Peyer's patch (tissue), 4 donors: Measurements from ENCODE around the gene N4BP3.

Experiments
- POLR2A ChIP-seq, 2 donors: fragments of 450-650 bp; IDR thresholded peaks; one replicate each; pipeline ENCODE4 v1.5.1; 2017; ENCODE audit warnings: antibody characterized with exemption in 2 of 2, mild to moderate bottlenecking in 2 of 2, moderate library complexity in 2 of 2
- TF ChIP-seq, protein P1 (sequence below), 6 experiments: fragments of 450-650 bp in 4 of 6; fragments of 200-600 bp in 2 of 6; sonication (generic) in 1 of 6; IDR thresholded peaks; one replicate each; pipeline ENCODE4 v1.5.1; 2017 to 2019; ENCODE audit warnings: antibody characterized with exemption in 6 of 6, mild to moderate bottlenecking in 3 of 6, moderate library complexity in 1 of 6

GRCh38 chr5:178067755-178068154 lies 45.6 kb upstream of the N4BP3 start:
- TF ChIP-seq POLR2A (IDR thresholded peaks at IDR 0.05) = no peak
- TF ChIP-seq, protein P1, sequence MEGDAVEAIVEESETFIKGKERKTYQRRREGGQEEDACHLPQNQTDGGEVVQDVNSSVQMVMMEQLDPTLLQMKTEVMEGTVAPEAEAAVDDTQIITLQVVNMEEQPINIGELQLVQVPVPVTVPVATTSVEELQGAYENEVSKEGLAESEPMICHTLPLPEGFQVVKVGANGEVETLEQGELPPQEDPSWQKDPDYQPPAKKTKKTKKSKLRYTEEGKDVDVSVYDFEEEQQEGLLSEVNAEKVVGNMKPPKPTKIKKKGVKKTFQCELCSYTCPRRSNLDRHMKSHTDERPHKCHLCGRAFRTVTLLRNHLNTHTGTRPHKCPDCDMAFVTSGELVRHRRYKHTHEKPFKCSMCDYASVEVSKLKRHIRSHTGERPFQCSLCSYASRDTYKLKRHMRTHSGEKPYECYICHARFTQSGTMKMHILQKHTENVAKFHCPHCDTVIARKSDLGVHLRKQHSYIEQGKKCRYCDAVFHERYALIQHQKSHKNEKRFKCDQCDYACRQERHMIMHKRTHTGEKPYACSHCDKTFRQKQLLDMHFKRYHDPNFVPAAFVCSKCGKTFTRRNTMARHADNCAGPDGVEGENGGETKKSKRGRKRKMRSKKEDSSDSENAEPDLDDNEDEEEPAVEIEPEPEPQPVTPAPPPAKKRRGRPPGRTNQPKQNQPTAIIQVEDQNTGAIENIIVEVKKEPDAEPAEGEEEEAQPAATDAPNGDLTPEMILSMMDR (IDR thresholded peaks at IDR 0.05) = no peak
